Ishikawa (cell line): ENCODE measurements around the gene TMEM217.

Experiments
- CEBPB ChIP-seq: IDR thresholded peaks from 2 replicates; pipeline ENCODE4 v1.6.1; 2012
- CREB1 ChIP-seq: IDR thresholded peaks from 2 replicates; pipeline ENCODE4 v1.6.1; 2012; ENCODE audit warnings: low read depth
- EGR1 ChIP-seq: IDR thresholded peaks from 2 replicates; pipeline ENCODE4 v1.6.1; 2012
- EP300 ChIP-seq: IDR thresholded peaks from 2 replicates; pipeline ENCODE4 v1.6.1; 2012; ENCODE audit warnings: borderline replicate concordance
- FOXM1 ChIP-seq: IDR thresholded peaks from 2 replicates; pipeline ENCODE4 v1.6.1; 2012; ENCODE audit warnings: low read depth, borderline replicate concordance
- NFIC ChIP-seq: IDR thresholded peaks from 2 replicates; pipeline ENCODE4 v1.6.1; 2012
- RAD21 ChIP-seq: IDR thresholded peaks from 2 replicates; pipeline ENCODE4 v1.6.1; 2012; ENCODE audit warnings: low read depth
- TAF1 ChIP-seq: IDR thresholded peaks from 2 replicates; pipeline ENCODE4 v1.6.1; 2012; ENCODE audit warnings: low read depth, mild to moderate bottlenecking
- TCF12 ChIP-seq: IDR thresholded peaks from 2 replicates; pipeline ENCODE4 v1.6.1; 2012; ENCODE audit warnings: low read depth
- TEAD4 ChIP-seq: IDR thresholded peaks from 2 replicates; pipeline ENCODE4 v1.6.1; 2012
- YY1 ChIP-seq: IDR thresholded peaks from 2 replicates; pipeline ENCODE4 v1.6.1; 2012; ENCODE audit warnings: low read depth
- ZBTB7A ChIP-seq: IDR thresholded peaks from 2 replicates; pipeline ENCODE4 v1.6.1; 2012; ENCODE audit warnings: low read depth
- TF ChIP-seq, protein P1 (sequence below): IDR thresholded peaks from 2 replicates; pipeline ENCODE4 v1.6.1; 2012; ENCODE audit warnings: low read depth, mild to moderate bottlenecking
- TF ChIP-seq, protein P2 (sequence below): IDR thresholded peaks from 2 replicates; pipeline ENCODE4 v1.6.1; 2012
- TF ChIP-seq, protein P3 (sequence below): IDR thresholded peaks from 2 replicates; pipeline ENCODE4 v1.6.1; 2012

The TMEM217 gene

DNA sequence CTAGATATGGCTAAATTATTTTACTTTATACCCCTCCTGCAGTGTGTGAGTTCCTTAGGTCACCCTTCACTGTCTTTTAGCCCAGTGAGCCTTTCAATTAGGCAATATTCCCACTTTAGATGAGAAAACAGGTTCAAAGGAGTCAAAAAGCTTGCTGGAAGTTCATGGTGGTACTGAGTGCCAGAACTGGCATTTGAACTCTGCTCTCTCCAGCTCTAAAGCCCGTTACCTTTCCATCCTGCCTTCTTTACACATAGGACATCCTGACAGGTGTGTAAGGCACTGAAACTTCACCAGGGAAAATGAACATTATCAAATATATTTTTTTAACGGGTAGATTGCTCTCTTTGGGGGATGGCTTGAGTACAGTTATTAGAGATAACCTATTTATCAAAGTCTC, 11.2 kb upstream of the TMEM217 start:
- TF ChIP-seq TAF1 = no peak
- no peak for TF ChIP-seq RAD21

DNA sequence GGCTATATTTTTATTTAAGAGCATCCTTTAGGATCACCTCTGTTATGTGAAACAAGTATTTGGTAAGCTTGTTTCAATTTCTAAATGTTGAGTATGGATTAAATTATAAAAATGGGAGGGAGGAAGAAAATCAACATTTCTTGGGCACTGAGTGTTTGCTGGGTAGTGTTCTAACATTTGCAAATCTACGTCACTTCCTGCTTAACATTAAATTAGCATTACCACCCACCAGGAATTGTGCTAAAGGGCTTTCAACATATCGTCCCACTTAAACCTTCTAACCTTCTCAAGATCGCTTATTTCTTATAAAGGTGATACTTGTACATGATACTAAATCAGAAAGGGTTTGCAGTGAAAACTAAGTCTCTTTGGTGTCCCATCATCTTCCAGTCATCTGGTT, 7.9 kb upstream of the TMEM217 start:
- TF ChIP-seq CREB1 (no peak), EGR1 (no peak), CEBPB (no peak), TAF1 (no peak), ZBTB7A (no peak), RAD21 (no peak), TEAD4 (no peak)
- TF ChIP-seq, protein P1, sequence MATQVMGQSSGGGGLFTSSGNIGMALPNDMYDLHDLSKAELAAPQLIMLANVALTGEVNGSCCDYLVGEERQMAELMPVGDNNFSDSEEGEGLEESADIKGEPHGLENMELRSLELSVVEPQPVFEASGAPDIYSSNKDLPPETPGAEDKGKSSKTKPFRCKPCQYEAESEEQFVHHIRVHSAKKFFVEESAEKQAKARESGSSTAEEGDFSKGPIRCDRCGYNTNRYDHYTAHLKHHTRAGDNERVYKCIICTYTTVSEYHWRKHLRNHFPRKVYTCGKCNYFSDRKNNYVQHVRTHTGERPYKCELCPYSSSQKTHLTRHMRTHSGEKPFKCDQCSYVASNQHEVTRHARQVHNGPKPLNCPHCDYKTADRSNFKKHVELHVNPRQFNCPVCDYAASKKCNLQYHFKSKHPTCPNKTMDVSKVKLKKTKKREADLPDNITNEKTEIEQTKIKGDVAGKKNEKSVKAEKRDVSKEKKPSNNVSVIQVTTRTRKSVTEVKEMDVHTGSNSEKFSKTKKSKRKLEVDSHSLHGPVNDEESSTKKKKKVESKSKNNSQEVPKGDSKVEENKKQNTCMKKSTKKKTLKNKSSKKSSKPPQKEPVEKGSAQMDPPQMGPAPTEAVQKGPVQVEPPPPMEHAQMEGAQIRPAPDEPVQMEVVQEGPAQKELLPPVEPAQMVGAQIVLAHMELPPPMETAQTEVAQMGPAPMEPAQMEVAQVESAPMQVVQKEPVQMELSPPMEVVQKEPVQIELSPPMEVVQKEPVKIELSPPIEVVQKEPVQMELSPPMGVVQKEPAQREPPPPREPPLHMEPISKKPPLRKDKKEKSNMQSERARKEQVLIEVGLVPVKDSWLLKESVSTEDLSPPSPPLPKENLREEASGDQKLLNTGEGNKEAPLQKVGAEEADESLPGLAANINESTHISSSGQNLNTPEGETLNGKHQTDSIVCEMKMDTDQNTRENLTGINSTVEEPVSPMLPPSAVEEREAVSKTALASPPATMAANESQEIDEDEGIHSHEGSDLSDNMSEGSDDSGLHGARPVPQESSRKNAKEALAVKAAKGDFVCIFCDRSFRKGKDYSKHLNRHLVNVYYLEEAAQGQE = no peak

DNA sequence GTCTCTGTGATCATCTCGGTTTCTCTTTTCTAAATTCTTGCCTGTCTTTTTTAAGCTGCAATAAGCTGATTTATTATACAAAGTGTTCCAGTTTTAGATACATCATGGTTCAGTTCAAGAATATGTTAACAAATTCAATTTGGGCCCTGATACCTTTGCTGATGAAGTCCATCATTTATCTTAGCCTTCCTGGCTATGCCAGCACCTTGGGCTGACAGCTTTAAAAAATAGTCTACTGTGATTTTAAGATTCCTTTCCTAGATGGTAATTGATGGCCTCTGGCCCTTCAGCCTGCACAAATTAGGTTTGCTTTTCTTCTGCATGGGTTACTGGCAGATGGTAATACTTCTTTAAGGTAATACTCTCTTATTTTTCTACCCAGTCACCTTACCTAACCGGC, 7.1 kb upstream of the TMEM217 start:
- TF ChIP-seq, protein P2, sequence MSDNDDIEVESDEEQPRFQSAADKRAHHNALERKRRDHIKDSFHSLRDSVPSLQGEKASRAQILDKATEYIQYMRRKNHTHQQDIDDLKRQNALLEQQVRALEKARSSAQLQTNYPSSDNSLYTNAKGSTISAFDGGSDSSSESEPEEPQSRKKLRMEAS = no peak
- no peak for TF ChIP-seq ZBTB7A

DNA sequence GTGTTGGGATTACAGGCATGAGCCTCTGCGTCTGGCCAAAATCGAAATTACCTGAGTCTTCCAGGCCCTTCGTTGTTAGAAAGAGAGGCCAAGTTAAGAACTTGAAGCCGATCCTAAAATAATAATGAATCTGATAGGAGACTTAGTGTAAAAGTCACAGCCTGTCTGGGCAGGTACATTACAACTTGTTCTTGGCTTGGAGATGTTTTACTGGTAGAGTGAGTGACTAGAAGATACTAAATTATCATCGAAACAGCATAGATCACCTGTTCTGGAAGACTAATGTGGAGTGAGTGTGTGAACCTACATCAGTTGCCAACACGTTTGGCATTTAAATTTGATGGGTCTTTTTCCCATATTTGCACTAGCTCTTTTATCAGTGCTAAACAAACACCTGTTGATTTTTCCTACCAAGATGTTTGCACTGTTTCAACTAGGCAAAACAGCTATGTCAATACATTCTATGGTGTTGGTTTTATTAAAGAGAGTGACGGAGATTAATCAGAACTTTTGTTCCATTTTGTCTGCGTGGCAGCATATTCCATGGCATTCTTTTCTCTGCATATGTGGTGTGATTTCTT, 4.6 kb upstream of the TMEM217 start:
- TF ChIP-seq FOXM1 = no peak
- TF ChIP-seq, protein P2 = no peak
- TF ChIP-seq TCF12 = no peak
- TF ChIP-seq, protein P1 = no peak
- TF ChIP-seq YY1 = no peak
- no peak for TF ChIP-seq RAD21

DNA sequence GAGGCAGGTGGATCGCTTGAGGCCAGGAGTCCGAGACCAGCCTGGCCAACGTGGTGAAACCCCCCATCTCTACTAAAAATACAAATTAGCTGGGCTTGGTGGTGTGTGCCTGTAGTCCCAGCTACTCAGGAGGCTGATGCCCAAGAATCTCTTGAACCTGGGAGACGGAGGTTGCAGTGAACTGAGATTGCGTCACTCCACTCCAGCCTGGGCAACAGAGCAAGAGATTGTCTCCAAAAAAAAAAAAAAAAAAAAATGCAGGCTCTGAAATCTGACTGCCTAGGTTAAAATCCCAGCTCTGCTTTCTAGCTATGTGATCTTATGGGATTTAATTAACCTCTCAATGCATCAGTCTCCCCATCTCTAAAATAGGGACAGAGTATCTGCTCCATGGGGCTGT, 3.3 kb upstream of the TMEM217 start:
- TF ChIP-seq NFIC (no peak), TEAD4 (no peak), ZBTB7A (no peak), CEBPB (no peak), EGR1 (no peak), RAD21 (no peak), TAF1 (no peak)
- TF ChIP-seq, protein P2 = no peak
- TF ChIP-seq, protein P1 = no peak

DNA sequence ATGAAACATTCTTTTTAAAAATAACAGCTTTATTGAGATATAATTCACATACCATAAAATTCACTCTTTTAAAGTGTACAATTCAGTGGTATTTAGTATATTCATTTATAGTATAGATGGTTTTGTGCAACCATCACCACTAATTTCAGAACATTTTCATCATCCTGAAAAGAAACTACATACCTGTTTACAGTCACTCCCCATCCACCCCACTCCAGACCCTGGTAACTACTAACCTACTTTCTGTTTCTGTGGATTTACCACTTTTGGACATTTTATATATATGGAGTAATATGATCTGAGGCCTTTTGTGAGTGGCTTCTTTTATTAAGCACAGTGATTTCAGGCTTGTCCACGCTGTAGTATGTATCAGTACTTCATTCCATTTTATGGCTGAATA, 2.5 kb upstream of the TMEM217 start:
- TF ChIP-seq YY1 = no peak
- no peak for TF ChIP-seq EP300
- no peak for TF ChIP-seq EGR1
- TF ChIP-seq FOXM1 = no peak
- no peak for TF ChIP-seq CREB1
- TF ChIP-seq TAF1 = no peak
- no peak for TF ChIP-seq RAD21
- no peak for TF ChIP-seq NFIC
- TF ChIP-seq CEBPB = no peak
- TF ChIP-seq, protein P1 = no peak
- TF ChIP-seq, protein P2 = no peak
- TF ChIP-seq, protein P3, sequence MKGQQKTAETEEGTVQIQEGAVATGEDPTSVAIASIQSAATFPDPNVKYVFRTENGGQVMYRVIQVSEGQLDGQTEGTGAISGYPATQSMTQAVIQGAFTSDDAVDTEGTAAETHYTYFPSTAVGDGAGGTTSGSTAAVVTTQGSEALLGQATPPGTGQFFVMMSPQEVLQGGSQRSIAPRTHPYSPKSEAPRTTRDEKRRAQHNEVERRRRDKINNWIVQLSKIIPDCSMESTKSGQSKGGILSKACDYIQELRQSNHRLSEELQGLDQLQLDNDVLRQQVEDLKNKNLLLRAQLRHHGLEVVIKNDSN = no peak
- no peak for TF ChIP-seq TCF12
- no peak for TF ChIP-seq TEAD4
